ENCODE results near the gene TBCK. TPM values are rescaled to one million over a fixed set of nuclear protein-coding genes. Genes with fewer than 3 reads are reported as not detected.

TBCK gene
- total and polyA plus RNA-seq, 2 of the 13 experiments (the other 11 are each of a cell fraction or from before 2014, with no cell fraction given) = 51.0 to 62.4 TPM

GRCh38 chr4:106343865-106344646, 28.0 kb upstream of the TBCK start:
- Histone ChIP-seq H3K79me2 (ENCODE audit: insufficient read depth, low read length) (peaks cover 56% of the 10 kb centered on the region), H4K20me1 (ENCODE audit: insufficient read depth, low read length) (no peaks in the 10 kb centered on the region), H3K36me3 (replicated peaks in 1 of 2; ENCODE audit: control insufficient read depth in 1 of 2, insufficient read depth in 2 of 2, low read length in 2 of 2) (peaks cover 6 to 17% of the 10 kb centered on the region in 2 experiments; a peak in 4 of 5 replicates), H3K27ac (ENCODE audit: extremely low read length, insufficient read depth, low read length) (peak overlapping the region; percentile 22), H3K9me3 (ENCODE audit: low read length) (no peaks in the 10 kb centered on the region), H3K4me1 (ENCODE audit: insufficient read depth, low read length) (peaks cover 38% of the 10 kb centered on the region), H3K27me3 (ENCODE audit: control insufficient read depth in 1 of 2, insufficient read depth in 2 of 2, low read length in 2 of 2) (no peaks in the 10 kb centered on the region), H3K4me3 (replicated peaks in 1 of 3; ENCODE audit: insufficient read depth in 1 of 3, low read depth in 2 of 3, low read length in 3 of 3) (no peak overlapping the region), H3K9ac (ENCODE audit: insufficient read depth, low read depth, low read length) (no peak overlapping the region), H3K4me2 (ENCODE audit: low read depth, low read length) (peak overlapping the region; percentile 54), H2AFZ (ENCODE audit: low read length) (no peak overlapping the region)
- FAIRE-seq = peak; percentile 48
- in situ Hi-C loops (cut with HindIII; ENCODE audit: extremely low pct_ligation_motif_present, low pct_unique_long_range_greater_than_20kb) = no loop called here
- 56% methylated on average over 2 of the region's 2 CpGs for WGBS (ENCODE audit: low lambda C conversion rate)
- ChIA-PET POLR2A (interaction anchor here (0.7 to 2.1 kb wide), 6 partner anchors 22 to 86 kb away, joined by 3 to 6 read pairs (median 4); partner anchors contain the start of genes AIMP1 and TBCK), CTCF (ENCODE audit: low intra/inter-chr PET ratio, low total read pairs) (no interaction called here)
- intact Hi-C loops (cut with micrococcal nuclease; ENCODE audit: unreplicated experiment) = no loop called here
- peak; percentile 82 for DNase-seq (ENCODE audit: low spot score)
- no TSS peak for BruUV-seq (replicated peaks)
- peak; percentile 95 for ATAC-seq
- no peak for TF ChIP-seq SOX6 (IDR thresholded peaks at IDR 0.05)
- peak; percentile 19; the same call in 1 of the 2 replicates for TF ChIP-seq SOX6 (CRISPR knock-in tag; IDR thresholded peaks at IDR 0.05)
- 0 out of 2 replicates have a peak, but pooled peaks have one; percentile 36 for TF ChIP-seq ARID3A (IDR thresholded peaks at IDR 0.05; ENCODE audit: low read depth, low read length)
- TF ChIP-seq RCOR2 (CRISPR knock-in tag; IDR thresholded peaks at IDR 0.05) = 0 out of 2 replicates have a peak, but pooled peaks have one; percentile 19
- peak; percentile 66; the same call in 1 of the 2 replicates for TF ChIP-seq ZNF614 (CRISPR knock-in tag; IDR thresholded peaks at IDR 0.05; ENCODE audit: borderline replicate concordance)
- no peak for TF ChIP-seq ZNF530 (CRISPR knock-in tag; IDR thresholded peaks at IDR 0.05; ENCODE audit: low read depth)
- TF ChIP-seq NPAS2 (CRISPR knock-in tag; IDR thresholded peaks at IDR 0.05; ENCODE audit: borderline replicate concordance) = no peak
- peak; percentile 51; the same call in 1 of the 2 replicates for TF ChIP-seq ISL2 (CRISPR knock-in tag; IDR thresholded peaks at IDR 0.05)
- peak; percentile 46; the same call in 1 of the 2 replicates for TF ChIP-seq PAXIP1 (CRISPR knock-in tag; conservative IDR thresholded peaks at IDR 0.05)
- peak; percentile 61 for TF ChIP-seq GATAD2A (CRISPR knock-in tag; IDR thresholded peaks at IDR 0.05)
- no peak for TF ChIP-seq FOXM1 (CRISPR knock-in tag; IDR thresholded peaks at IDR 0.05)
- no peak for TF ChIP-seq ZNF235 (CRISPR knock-in tag; IDR thresholded peaks at IDR 0.05; ENCODE audit: borderline replicate concordance)
- TF ChIP-seq CREB1 (IDR thresholded peaks at IDR 0.05) = no peak
- peak; percentile 44; the same call in 1 of the 2 replicates for TF ChIP-seq CREB1 (CRISPR knock-in tag; IDR thresholded peaks at IDR 0.05)
- TF ChIP-seq DBP (CRISPR knock-in tag; IDR thresholded peaks at IDR 0.05; ENCODE audit: not compliant biosample characterization) = no peak
- TF ChIP-seq HMG20B (CRISPR knock-in tag; conservative IDR thresholded peaks at IDR 0.05) = no peak
- peak; percentile 76 for TF ChIP-seq NCOA2 (CRISPR knock-in tag; IDR thresholded peaks at IDR 0.05)
